HK-2 (cell line): ENCODE results near the gene ZNF700.
"Not testable (repeated sequence)": the region's sequence is repeated elsewhere in the genome, so short reads cannot be mapped to it uniquely, and the experiment has no call there.

Experiments
- DNase-seq: peaks from one replicate; pipeline ENCODE4 v3.0.0-alpha.2; 2018; ENCODE audit not compliant: unreplicated experiment

The ZNF700 gene

DNA sequence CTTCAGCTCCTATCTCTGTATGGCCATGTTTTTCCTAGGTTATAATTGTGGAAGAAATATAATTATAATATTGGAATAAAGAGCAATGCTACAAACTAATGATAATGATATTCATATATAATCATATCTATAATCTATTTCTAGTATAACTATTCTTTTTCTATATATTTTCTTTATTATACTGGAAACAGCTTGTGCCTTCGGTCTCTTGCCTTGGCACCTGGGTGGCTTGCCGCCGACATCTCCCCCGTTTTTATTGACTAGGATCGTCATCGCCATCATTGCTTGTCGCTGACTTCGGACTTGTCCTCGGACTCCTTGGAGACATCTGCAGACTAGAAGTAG is 64.2 kb downstream of the ZNF700 start:
- DNase-seq, result no peak

DNA sequence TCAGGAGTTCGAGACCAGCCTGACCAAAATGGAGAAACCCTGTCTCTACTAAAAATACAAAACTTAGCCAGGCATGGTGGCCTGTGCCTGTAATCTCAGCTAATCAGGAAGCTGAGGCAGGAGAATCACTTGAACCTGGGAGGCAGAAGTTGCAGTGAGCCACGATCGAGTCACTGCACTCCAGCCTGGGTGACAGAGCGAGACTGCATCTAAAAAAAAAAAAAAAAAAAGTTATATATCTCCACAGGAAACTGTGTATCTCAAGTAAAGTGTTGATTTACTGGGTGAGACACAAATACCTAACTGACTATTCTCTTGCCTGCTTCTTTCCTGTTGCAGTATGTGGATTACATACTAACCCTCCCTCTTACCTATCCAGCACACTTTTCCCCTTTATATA is 67.0 kb downstream of the ZNF700 start:
- not testable (repeated sequence) for DNase-seq

DNA sequence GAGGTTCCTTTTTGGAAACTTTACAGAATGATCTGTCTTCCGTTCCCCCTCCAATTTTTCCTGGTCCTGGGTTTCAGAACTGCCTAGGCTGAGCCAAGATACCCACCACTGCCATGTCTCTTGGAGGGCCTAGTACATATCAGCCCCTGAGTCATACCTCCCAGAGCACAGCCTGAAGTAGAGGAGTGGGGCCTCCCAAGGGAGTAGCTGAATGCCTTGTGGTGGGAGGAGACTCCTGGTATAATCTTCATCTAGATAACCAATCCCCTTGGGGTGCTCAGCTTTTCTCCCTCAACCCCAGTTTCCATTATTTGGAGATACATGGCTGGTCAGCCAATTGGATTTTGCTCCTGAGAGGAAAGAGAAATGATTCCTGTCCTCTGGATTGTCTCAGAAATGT is 70.3 kb downstream of the ZNF700 start:
- no peak for DNase-seq
